Measurements from ENCODE around the gene NLGN4X. TPM values are rescaled to one million over a fixed set of nuclear protein-coding genes. Genes with fewer than 3 reads are reported as not detected.

Gene NLGN4X
- total RNA-seq, 4 donors from 2014 or later, result 1.7 to 8.2 (median 4.8) TPM

DNA sequence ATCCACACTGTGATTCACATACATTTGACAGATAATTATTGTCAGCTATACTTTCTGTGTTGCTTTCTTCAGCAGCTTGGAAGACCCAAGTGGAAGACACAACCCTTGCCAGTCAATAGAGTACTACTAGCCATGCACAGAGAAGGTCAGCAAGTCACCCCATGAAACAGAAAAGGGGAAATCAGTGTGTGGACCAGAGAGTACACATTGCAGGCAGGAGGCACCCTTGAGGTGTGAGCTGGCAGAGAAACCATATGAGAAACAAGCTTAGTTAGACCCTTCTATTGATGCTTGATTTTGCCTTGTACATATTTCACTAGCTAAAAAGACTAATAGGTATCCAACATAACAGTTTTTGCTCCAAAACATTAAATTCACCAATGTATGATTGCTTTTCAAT is 99.5 kb downstream of the NLGN4X start:
- Histone ChIP-seq H3K4me3 (no peak overlapping the region), H3K4me1 (no peaks in the 10 kb centered on the region), H3K27ac (replicated peaks in 1 of 4) (no peak overlapping the region), H3K27me3 (no peaks in the 10 kb centered on the region), H3K36me3 (no peaks in the 10 kb centered on the region), H3K9me3 (no peaks in the 10 kb centered on the region)
- intact Hi-C loops (cut with DNase I), result no loop called here
- no peak for DNase-seq (ENCODE audit: extremely low spot score)
- TF ChIP-seq EP300 (IDR thresholded peaks at IDR 0.05) (no peak), POLR2AphosphoS5 (IDR thresholded peaks at IDR 0.05) (no peak), POLR2A (IDR thresholded peaks at IDR 0.05; ENCODE audit: low read depth) (no peak), CTCF (IDR thresholded peaks at IDR 0.05) (no peak)

DNA sequence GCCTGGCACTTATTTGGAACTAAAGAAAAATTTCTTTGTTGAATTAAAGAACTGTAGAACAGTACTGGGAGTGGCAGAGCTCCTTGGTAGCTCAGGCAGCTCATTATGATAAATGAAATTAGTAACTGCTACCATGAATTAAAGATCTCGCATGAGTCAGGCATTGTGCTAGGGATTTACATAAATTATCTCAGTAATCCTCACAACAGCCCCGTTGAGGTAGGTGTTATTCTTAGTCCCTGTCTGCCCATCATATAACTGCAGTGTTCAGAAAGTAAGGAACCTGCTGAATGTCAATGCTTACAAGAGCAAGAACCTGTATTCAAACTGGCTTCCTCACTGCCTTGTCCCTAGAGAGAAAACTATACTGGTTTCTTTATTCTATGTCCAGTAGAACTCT is 108.3 kb downstream of the NLGN4X start:
- H3K4me1 ChIP-seq, result no peaks in the 10 kb centered on the region
- 65% methylated on average over 2 of the region's 2 CpGs for WGBS
- H3K27me3 ChIP-seq, result no peaks in the 10 kb centered on the region
- intact Hi-C loops (cut with DNase I), result no loop called here
- no peak overlapping the region for H3K27ac ChIP-seq (replicated peaks in 1 of 4)
- no peak for DNase-seq (ENCODE audit: extremely low spot score)
- no peaks in the 10 kb centered on the region for H3K9me3 ChIP-seq
- H3K36me3 ChIP-seq, result no peaks in the 10 kb centered on the region
- TF ChIP-seq CTCF (IDR thresholded peaks at IDR 0.05), result no peak
- TF ChIP-seq EP300 (IDR thresholded peaks at IDR 0.05), result no peak
- TF ChIP-seq POLR2AphosphoS5 (IDR thresholded peaks at IDR 0.05), result no peak
- H3K4me3 ChIP-seq, result no peak overlapping the region

- Histone ChIP-seq H3K27me3 (no peaks in the 10 kb centered on the region), H3K36me3 (no peaks in the 10 kb centered on the region), H3K9me3 (no peaks in the 10 kb centered on the region), H3K27ac (replicated peaks in 1 of 4) (no peak overlapping the region), H3K4me3 (no peak overlapping the region), H3K4me1 (no peaks in the 10 kb centered on the region)
- DNase-seq (ENCODE audit: extremely low spot score), result no peak
- intact Hi-C loops (cut with DNase I), result no loop called here
- WGBS, result 43% methylated on average over 5 of the region's 5 CpGs
- TF ChIP-seq POLR2AphosphoS5 (IDR thresholded peaks at IDR 0.05), result no peak
- TF ChIP-seq EP300 (IDR thresholded peaks at IDR 0.05), result no peak
- TF ChIP-seq POLR2A (IDR thresholded peaks at IDR 0.05; ENCODE audit: low read depth), result no peak
- no peak for TF ChIP-seq CTCF (IDR thresholded peaks at IDR 0.05)
These were observed 133.2 kb downstream of the NLGN4X start for GRCh38 chrX:6095469-6095868.

DNA sequence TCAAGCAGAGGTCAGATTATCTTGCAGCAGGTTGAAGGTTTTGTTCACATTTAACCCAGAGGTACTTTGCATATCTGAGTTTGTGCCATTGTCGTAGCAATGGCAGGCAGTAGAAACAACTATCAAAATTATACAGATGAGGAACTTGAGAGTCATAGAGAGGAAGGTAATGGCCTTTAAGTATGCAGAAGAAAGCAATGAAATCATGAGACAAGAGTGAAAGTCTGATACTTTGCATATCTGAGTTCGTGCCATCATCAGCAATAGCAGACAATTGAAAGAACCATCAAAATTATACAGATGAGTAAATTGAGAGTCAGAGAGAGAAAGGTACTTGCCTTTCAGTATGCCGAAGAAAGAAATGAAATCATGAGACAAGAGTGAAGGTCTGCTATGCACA is 154.1 kb downstream of the NLGN4X start:
- no peak for DNase-seq (ENCODE audit: extremely low spot score)
- no peaks in the 10 kb centered on the region for H3K4me1 ChIP-seq
- intact Hi-C loops (cut with DNase I), result no loop called here
- no peak overlapping the region for H3K27ac ChIP-seq (replicated peaks in 1 of 4)
- no peaks in the 10 kb centered on the region for H3K36me3 ChIP-seq
- TF ChIP-seq POLR2AphosphoS5 (IDR thresholded peaks at IDR 0.05) (no peak), EP300 (IDR thresholded peaks at IDR 0.05) (no peak), POLR2A (IDR thresholded peaks at IDR 0.05; ENCODE audit: low read depth) (no peak), CTCF (IDR thresholded peaks at IDR 0.05) (no peak)
- H3K9me3 ChIP-seq, result no peaks in the 10 kb centered on the region
- no peaks in the 10 kb centered on the region for H3K27me3 ChIP-seq
- no peak overlapping the region for H3K4me3 ChIP-seq
- 77% methylated on average over 3 of the region's 3 CpGs for WGBS

DNA sequence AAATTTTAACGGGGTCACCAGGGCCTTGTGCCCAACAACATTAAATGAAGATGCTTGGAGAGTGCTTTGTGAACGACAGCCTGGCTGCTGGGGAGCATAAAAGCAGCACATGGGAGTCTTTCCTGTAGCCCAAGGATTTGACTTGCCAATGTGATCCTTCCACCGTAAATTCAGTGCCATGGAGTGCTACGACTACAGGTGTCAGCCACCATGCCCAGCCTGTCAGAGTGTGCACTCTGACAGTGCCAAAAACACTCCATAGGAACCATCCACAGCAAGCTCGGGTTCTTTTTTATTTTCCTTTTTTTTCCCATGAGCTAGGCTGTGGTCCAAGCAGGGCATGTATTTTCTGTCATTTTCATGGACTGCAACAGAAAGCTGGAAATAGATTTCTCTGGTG is 156.9 kb downstream of the NLGN4X start:
- no peaks in the 10 kb centered on the region for H3K27me3 ChIP-seq
- no peak for TF ChIP-seq POLR2AphosphoS5 (IDR thresholded peaks at IDR 0.05)
- TF ChIP-seq CTCF (IDR thresholded peaks at IDR 0.05), result no peak
- no peak for TF ChIP-seq POLR2A (IDR thresholded peaks at IDR 0.05; ENCODE audit: low read depth)
- TF ChIP-seq EP300 (IDR thresholded peaks at IDR 0.05), result no peak
- H3K27ac ChIP-seq (replicated peaks in 1 of 4), result no peak overlapping the region
- intact Hi-C loops (cut with DNase I), result no loop called here
- WGBS, result 80% methylated on average over 5 of the region's 5 CpGs
- H3K36me3 ChIP-seq, result no peaks in the 10 kb centered on the region
- no peak overlapping the region for H3K4me3 ChIP-seq
- H3K9me3 ChIP-seq, result no peaks in the 10 kb centered on the region
- no peaks in the 10 kb centered on the region for H3K4me1 ChIP-seq
- no peak for DNase-seq (ENCODE audit: extremely low spot score)
